ENCODE data around the gene ARFGAP1.

The ARFGAP1 gene

GRCh38 chr20:63275825-63276224 is 3.2 kb downstream of the ARFGAP1 start:
- DNase-seq (ENCODE audit: low read depth, low spot score): no peak
- H3K27ac ChIP-seq: no peak overlapping the region

- no peak overlapping the region for H3K27ac ChIP-seq
Observed at GRCh38 chr20:63276956-63277355, 4.3 kb downstream of the ARFGAP1 start.

GRCh38 chr20:63277466-63278272 is 5.1 kb downstream of the ARFGAP1 start:
- DNase-seq (ENCODE audit: low read depth, low spot score): no peak
- H3K27ac ChIP-seq: no peak overlapping the region

More at GRCh38 chr20:63276956-63277355, 4.3 kb downstream of the ARFGAP1 start:
- DNase-seq (ENCODE audit: low read depth, low spot score): no peak

- H3K27ac ChIP-seq: no peak overlapping the region
- no peak for DNase-seq (ENCODE audit: low read depth, low spot score)
Observed at GRCh38 chr20:63278661-63279060, 6.0 kb downstream of the ARFGAP1 start.

- no peak overlapping the region for H3K27ac ChIP-seq
- no peak for DNase-seq (ENCODE audit: low read depth, low spot score)
Observed at GRCh38 chr20:63279931-63280330, 7.3 kb downstream of the ARFGAP1 start.

- no peak for DNase-seq (ENCODE audit: low read depth, low spot score)
- no peak overlapping the region for H3K27ac ChIP-seq
Observed at GRCh38 chr20:63280371-63280770, 7.8 kb downstream of the ARFGAP1 start.

- DNase-seq (ENCODE audit: low read depth, low spot score): no peak
- no peak overlapping the region for H3K27ac ChIP-seq
Observed at GRCh38 chr20:63280929-63281545, 8.4 kb downstream of the ARFGAP1 start.

- DNase-seq (ENCODE audit: low read depth, low spot score): no peak
- no peak overlapping the region for H3K27ac ChIP-seq
Observed at GRCh38 chr20:63281742-63282665, 9.4 kb downstream of the ARFGAP1 start.

GRCh38 chr20:63282946-63283345 is 10.3 kb downstream of the ARFGAP1 start:
- no peak overlapping the region for H3K27ac ChIP-seq
- no peak for DNase-seq (ENCODE audit: low read depth, low spot score)

GRCh38 chr20:63283397-63284082 is 10.9 kb downstream of the ARFGAP1 start:
- no peak overlapping the region for H3K27ac ChIP-seq
- no peak for DNase-seq (ENCODE audit: low read depth, low spot score)

- DNase-seq (ENCODE audit: low read depth, low spot score): no peak
- H3K27ac ChIP-seq: no peak overlapping the region
Observed at GRCh38 chr20:63284083-63284440, 11.4 kb downstream of the ARFGAP1 start.

GRCh38 chr20:63284544-63284949 is 11.9 kb downstream of the ARFGAP1 start:
- H3K27ac ChIP-seq: no peak overlapping the region
- no peak for DNase-seq (ENCODE audit: low read depth, low spot score)

- DNase-seq (ENCODE audit: low read depth, low spot score): no peak
Observed at GRCh38 chr20:63284981-63285524, 12.4 kb downstream of the ARFGAP1 start.

GRCh38 chr20:63285636-63286615 is 13.3 kb downstream of the ARFGAP1 start:
- no peak for DNase-seq (ENCODE audit: low read depth, low spot score)
- H3K27ac ChIP-seq: no peak overlapping the region

More at GRCh38 chr20:63284981-63285524, 12.4 kb downstream of the ARFGAP1 start:
- no peak overlapping the region for H3K27ac ChIP-seq

GRCh38 chr20:63286781-63287696 is 14.4 kb downstream of the ARFGAP1 start:
- H3K27ac ChIP-seq: no peak overlapping the region
- no peak for DNase-seq (ENCODE audit: low read depth, low spot score)

GRCh38 chr20:63287697-63288580 is 15.3 kb downstream of the ARFGAP1 start:
- no peak for DNase-seq (ENCODE audit: low read depth, low spot score)
- no peak overlapping the region for H3K27ac ChIP-seq

All from epithelial cell of prostate (primary cell).